K562 (cell line): ENCODE measurements around the gene GLUD1. TPM values are rescaled to one million over a fixed set of nuclear protein-coding genes. Genes with fewer than 3 reads are reported as not detected.

Experiments
- ATAC-seq: fragments of 200-7000 bp; cut with Tn5 transposase; 3 replicates; pipeline ENCODE4 v1.9.1; 2020; ENCODE audit warnings: moderate library complexity
- BruUV-seq: library from RNA; stranded (reverse); fragments of 400-500 nt; replicated peaks from 2 replicates; lab custom pipeline; 2021; lab: Mats Ljungman, UMichigan
- CTCF ChIA-PET: fragments of 300-600 bp; formaldehyde crosslinking; extraction: SDS; loops from one replicate; lab custom pipeline; 2021; ENCODE audit warnings: low intra/inter-chr PET ratio; lab: Yijun Ruan, JAX
- POLR2A ChIA-PET: fragments of 300-600, 350-650 bp; sonication (Branson Sonifier 250); formaldehyde crosslinking; extraction: SDS; loops from one replicate; lab custom pipeline; 2021; ENCODE audit warnings: antibody characterized with exemption, inconsistent platforms; lab: Yijun Ruan, JAX
- DNase-seq, 4 experiments: peaks; one replicate each; pipeline versions ENCODE4 v3.0.0 to v3.0.0-alpha.2; 2011 to 2018; ENCODE audit warnings: low spot score in 3 of 4, mixed read lengths in 3 of 4; ENCODE audit errors: extremely low read depth in 1 of 4
- FAIRE-seq: peaks from 2 replicates; lab custom pipeline; 2011; peaks lifted over from hg19 to GRCh38; lab: Jason Lieb, UNC
- H2AFZ ChIP-seq: 2 replicates; pipeline ENCODE4 v1.6.0; 2011; ENCODE audit warnings: low read depth, low read length, control low read depth, inconsistent platforms
- H3K27ac ChIP-seq: fragments of 200-600 bp; 3 replicates; pipeline ENCODE4 v1.8.0; 2011; ENCODE audit warnings: low read depth, mild to moderate bottlenecking, control low read depth, inconsistent platforms, low read length, moderate library complexity, mixed read lengths; ENCODE audit errors: extremely low read depth
- H3K27me3 ChIP-seq, 2 experiments: fragments of 300-600 bp in 1 of 2; 2 replicates in 1 of 2; 3 replicates in 1 of 2; pipeline versions ENCODE4 v1.6.0 to v1.8.0; 2011; ENCODE audit warnings: inconsistent platforms in 2 of 2, low read length in 2 of 2, mild to moderate bottlenecking in 1 of 2, mixed read lengths in 1 of 2, moderate library complexity in 1 of 2; ENCODE audit not compliant: control insufficient read depth in 2 of 2, insufficient read depth in 2 of 2
- H3K36me3 ChIP-seq: fragments of 300-600 bp; 3 replicates; pipeline ENCODE4 v1.8.0; 2011; ENCODE audit warnings: mild to moderate bottlenecking, low read length, inconsistent platforms; ENCODE audit not compliant: control insufficient read depth, insufficient read depth
- H3K4me1 ChIP-seq, 2 experiments: fragments of 200-600 bp in 1 of 2; replicated peaks in 1 of 2; 2 replicates in 1 of 2; 3 replicates in 1 of 2; pipeline versions ENCODE4 v1.5.1 to v1.8.0; 2011; ENCODE audit warnings: inconsistent platforms in 2 of 2, low read length in 2 of 2, mild to moderate bottlenecking in 1 of 2, mixed read lengths in 1 of 2, moderate library complexity in 1 of 2; ENCODE audit not compliant: control insufficient read depth in 2 of 2, insufficient read depth in 2 of 2
- H3K4me2 ChIP-seq: 2 replicates; pipeline ENCODE4 v1.6.1; 2011; ENCODE audit warnings: low read length, control low read depth, inconsistent platforms, mixed read lengths; ENCODE audit not compliant: insufficient read depth
- H3K4me3 ChIP-seq: fragments of 200-600 bp; sonication (generic), shearing (Covaris generic); 2 replicates; pipeline ENCODE4 v1.5.1; 2016; ENCODE audit warnings: control low read depth, inconsistent platforms
- H3K79me2 ChIP-seq: fragments of 200-600 bp; 3 replicates; pipeline ENCODE4 v1.8.0; 2011; ENCODE audit warnings: low read length, inconsistent platforms; ENCODE audit not compliant: control insufficient read depth, insufficient read depth
- H3K9ac ChIP-seq, 2 experiments: 2 replicates each; pipeline versions ENCODE4 v1.6.0 to v1.6.1; 2011; ENCODE audit warnings: low read depth in 2 of 2, low read length in 2 of 2, control low read depth in 1 of 2, inconsistent platforms in 1 of 2, mild to moderate bottlenecking in 1 of 2, mixed read lengths in 1 of 2; ENCODE audit not compliant: insufficient read depth in 1 of 2
- H3K9me1 ChIP-seq: one replicate; pipeline ENCODE4 v1.6.0; 2011; ENCODE audit warnings: inconsistent platforms, mild to moderate bottlenecking, low read length, moderate library complexity; ENCODE audit not compliant: control insufficient read depth, insufficient read depth
- H3K9me3 ChIP-seq: replicated peaks from 2 replicates; pipeline ENCODE4 v1.5.1; 2011; ENCODE audit warnings: low read depth, low read length, inconsistent platforms; ENCODE audit not compliant: control insufficient read depth, insufficient read depth
- H4K20me1 ChIP-seq: replicated peaks from 2 replicates; pipeline ENCODE4 v1.6.1; 2011; ENCODE audit warnings: low read length, inconsistent platforms, mixed read lengths; ENCODE audit not compliant: control insufficient read depth, insufficient read depth
- BMI1 ChIP-seq: fragments of 150-350 bp; IDR thresholded peaks from 2 replicates; pipeline ENCODE4 v1.6.1; 2014; ENCODE audit warnings: low read length
- GTF2E2 ChIP-seq: fragments of 200-800 bp; sonication (Bioruptor generic); IDR thresholded peaks from 2 replicates; pipeline ENCODE4 v1.6.1; 2016; ENCODE audit warnings: missing genetic modification characterization, missing compliant biosample characterization
- KDM2B ChIP-seq: fragments of 250-450 bp; sonication (Bioruptor Pico); IDR thresholded peaks from 2 replicates; pipeline ENCODE4 v1.8.0; 2021; ENCODE audit warnings: mild to moderate bottlenecking, moderate library complexity
- MTA3 ChIP-seq: fragments of 450-650 bp; formaldehyde crosslinking; IDR thresholded peaks from 2 replicates; pipeline ENCODE4 v1.6.1; 2017; ENCODE audit warnings: mild to moderate bottlenecking, borderline replicate concordance
- MXI1 ChIP-seq: IDR thresholded peaks from 2 replicates; pipeline ENCODE4 v1.6.1; 2011; ENCODE audit warnings: low read depth, mild to moderate bottlenecking, improper control_type of control experiment, low read length
- NFATC3 ChIP-seq: fragments of 450-650 bp; IDR thresholded peaks from 2 replicates; pipeline ENCODE4 v1.6.1; 2017; ENCODE audit warnings: mild to moderate bottlenecking
- NR0B1 ChIP-seq: fragments of 450-650 bp; IDR thresholded peaks from one replicate; pipeline ENCODE4 v1.6.1; 2018; ENCODE audit warnings: mild to moderate bottlenecking, moderate library complexity; ENCODE audit not compliant: partially characterized antibody
- RB1 ChIP-seq: fragments of 450-650 bp; IDR thresholded peaks from 2 replicates; pipeline ENCODE4 v1.6.1; 2017; ENCODE audit warnings: low read depth, mild to moderate bottlenecking
- RBBP5 ChIP-seq: fragments of 200-600 bp; sonication (generic); IDR thresholded peaks from 2 replicates; pipeline ENCODE4 v1.6.1; 2012; ENCODE audit warnings: borderline replicate concordance, mild to moderate bottlenecking, low read length, control low read depth, inconsistent platforms; ENCODE audit not compliant: insufficient read depth, poor library complexity, severe bottlenecking
- RBM22 ChIP-seq: fragments of 200-400 bp; formaldehyde crosslinking; IDR thresholded peaks from 2 replicates; pipeline ENCODE4 v1.6.1; 2018; ENCODE audit warnings: low read length, low read depth; ENCODE audit not compliant: poor library complexity, severe bottlenecking
- SMAD3 ChIP-seq: fragments of 450-650 bp; formaldehyde crosslinking; conservative IDR thresholded peaks from 2 replicates; pipeline ENCODE4 v1.4.0; 2020; ENCODE audit warnings: mild to moderate bottlenecking
- TEAD1 ChIP-seq, 2 experiments: fragments of 450-650 bp in 1 of 2; sonication (generic) in 1 of 2; formaldehyde crosslinking; IDR thresholded peaks; 2 replicates each; pipeline versions ENCODE4 v1.4.0 to v1.8.0; 2020 to 2022; ENCODE audit warnings: mild to moderate bottlenecking in 2 of 2, missing genetic modification reagents in 1 of 2
- THAP12 ChIP-seq: fragments of 250-450 bp; sonication (Bioruptor Pico); IDR thresholded peaks from 2 replicates; pipeline ENCODE4 v1.9.0; 2021; ENCODE audit warnings: mild to moderate bottlenecking, inconsistent platforms
- ZNF134 ChIP-seq: fragments of 250-450 bp; sonication (Bioruptor Pico); conservative IDR thresholded peaks from 2 replicates; pipeline ENCODE4 v1.4.0; 2020
- ZNF561 ChIP-seq: fragments of 450-650 bp; formaldehyde crosslinking; conservative IDR thresholded peaks from 2 replicates; pipeline ENCODE4 v1.4.0; 2020; ENCODE audit warnings: mild to moderate bottlenecking, moderate library complexity
- WGBS: fragments of 100-300 bp; shearing (Covaris generic); methylation state at CpG from one replicate; pipeline ENCODE4 v1.1.6; 2016; ENCODE audit warnings: low coverage, mixed read lengths; ENCODE audit not compliant: insufficient coverage; ENCODE audit errors: missing lambda C conversion rate; 5-methylcytosine and 5-hydroxymethylcytosine counted together
- in situ Hi-C: fragments of 300-500 bp; cut with MboI; formaldehyde crosslinking; loops from 4 replicates; pipeline ENCODE4 v1.15.0; 2018; ENCODE audit warnings: inconsistent platforms, mixed read lengths
- intact Hi-C: fragments of 100-400 bp; cut with micrococcal nuclease; formaldehyde crosslinking; loops from 2 replicates; pipeline ENCODE4 v1.14.2; 2022
- polyA plus RNA-seq, 8 experiments: library from polyadenylated mRNA; depleted of rRNA in 4 of 8; stranded (reverse) in 5 of 8; unstranded in 3 of 8; fragments of >200 nt; fragmentation: Nextera tagmentation in 2 of 8; fragmentation: Illumina TruSeq in 1 of 8; extraction: Ambion mirVana in 2 of 8; extraction: Trizol in 1 of 8; gene quantifications; 2 replicates each; pipeline versions ENCODE4 v1.2.1 to v1.2.3, GENCODE V29; 2011 to 2014; ENCODE audit warnings: inconsistent platforms in 1 of 8, missing spikeins in 1 of 8
- total RNA-seq, 7 experiments: library from RNA; depleted of rRNA in 6 of 7; stranded (reverse); fragments of >200 nt in 6 of 7; fragmentation: Illumina TruSeq in 2 of 7; extraction: Trizol in 2 of 7; gene quantifications; 2 replicates each; pipeline versions ENCODE4 v1.2.1 to v1.2.3, GENCODE V29; 2011 to 2021; ENCODE audit warnings: low replicate concordance in 1 of 7

The GLUD1 gene
- total and polyA plus RNA-seq, 9 of the 15 experiments (the other 6 are each of a cell fraction or from before 2014, with no cell fraction given): 21.9 to 92.0 (median 76.3) TPM

GRCh38 chr10:87093632-87094372, 841 bp downstream of the GLUD1 start:
- Histone ChIP-seq H4K20me1 (peaks cover 4% of the 10 kb centered on the region; the same call in 1 of the 2 replicates), H3K4me3 (peak overlapping the region; percentile 68), H3K79me2 (peaks cover 84% of the 10 kb centered on the region), H3K9me1 (no peaks in the 10 kb centered on the region), H3K36me3 (peaks cover 34% of the 10 kb centered on the region; the same call in 2 of the 3 replicates), H3K4me2 (peak overlapping the region; percentile 88), H3K27ac (peak overlapping the region; percentile 94), H3K9me3 (no peaks in the 10 kb centered on the region), H3K9ac (peak overlapping the region; percentile 75 to 96), H2AFZ (peak overlapping the region; percentile 72; the same call in 1 of the 2 replicates), H3K4me1 (peaks cover 6 to 14% of the 10 kb centered on the region in 2 experiments), H3K27me3 (no peaks in the 10 kb centered on the region)
- WGBS: 0% methylated on average over 21 of the region's 39 CpGs
- BruUV-seq: TSS peak; percentile 44
- intact Hi-C loops (no loop called here), in situ Hi-C loops (no loop called here)
- ATAC-seq (peak; percentile 70), FAIRE-seq (peak; percentile 80), DNase-seq (peak; percentile 47 to 80 (median 60))
- POLR2A ChIA-PET: interaction anchor here (1.4 kb wide), 1 partner anchor 11 kb away, joined by 5 read pairs; no protein-coding TSS in a partner anchor
- CTCF ChIA-PET: no interaction called here
- no peak for TF ChIP-seq TEAD1 (CRISPR knock-in tag; IDR thresholded peaks at IDR 0.05)
- TF ChIP-seq GTF2E2: no peak
- TF ChIP-seq THAP12 (CRISPR knock-in tag): no peak
- no peak for TF ChIP-seq ZNF561 (CRISPR knock-in tag)
- no peak for TF ChIP-seq MTA3
- no peak for TF ChIP-seq RBM22
- no peak for TF ChIP-seq NFATC3
- no peak for TF ChIP-seq BMI1
- TF ChIP-seq MXI1: no peak
- no peak for TF ChIP-seq KDM2B (CRISPR knock-in tag)
- TF ChIP-seq SMAD3 (CRISPR knock-in tag): no peak
- TF ChIP-seq RB1: peak; percentile 47; the same call in 1 of the 2 replicates
- TF ChIP-seq RBBP5: no peak
- no peak for TF ChIP-seq NR0B1
- no peak for TF ChIP-seq ZNF134 (CRISPR knock-in tag)
